Effector CD4-positive, alpha-beta T cell (primary cell): Measurements from ENCODE around the gene LGALS14.
"Not testable (repeated sequence)": the region's sequence is repeated elsewhere in the genome, so short reads cannot be mapped to it uniquely, and the experiment has no call there.

Experiments used
- DNase-seq: peaks from one replicate; pipeline ENCODE4 v3.0.0-alpha.2; 2020

Gene LGALS14

DNA sequence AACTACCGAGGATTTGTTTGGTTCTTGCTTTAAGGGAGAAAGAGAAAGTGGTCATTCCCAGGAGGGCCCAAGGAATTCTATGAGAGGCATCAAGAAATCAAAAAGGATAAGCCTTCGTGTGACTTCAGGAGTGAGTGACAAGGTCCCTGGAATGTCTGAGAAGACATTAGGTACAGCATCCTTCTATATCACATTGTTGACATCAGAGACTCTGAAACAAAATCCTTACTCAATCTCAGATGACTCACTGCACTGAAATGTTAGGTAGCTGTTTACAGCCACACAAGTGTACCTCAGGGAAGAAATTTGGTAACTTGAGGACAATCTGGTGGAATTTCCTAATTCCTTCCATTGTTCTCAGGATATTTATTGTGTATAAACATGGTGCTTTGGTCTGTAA is 7.9 kb upstream of the LGALS14 start:
- no peak for DNase-seq

DNA sequence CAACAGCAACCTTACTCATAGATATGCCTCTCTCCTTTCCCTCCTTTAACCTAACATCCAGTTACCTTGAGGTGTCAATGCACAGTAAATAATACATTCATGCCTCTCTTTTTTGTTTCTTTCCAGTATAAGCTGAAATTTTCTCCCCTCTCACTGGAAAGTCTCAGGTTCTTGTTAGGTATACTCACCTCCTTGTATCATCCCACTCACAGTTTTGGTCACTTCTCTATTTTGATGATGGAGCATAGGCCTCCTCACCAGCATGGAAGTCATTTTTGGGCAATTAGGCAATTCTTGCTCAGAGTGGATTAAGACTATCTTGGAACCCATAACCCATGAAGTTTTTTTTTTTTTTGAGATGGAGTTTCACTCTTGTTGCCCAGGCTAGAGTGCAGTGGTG is 5.7 kb upstream of the LGALS14 start:
- DNase-seq = no peak

GRCh38 chr19:39701291-39701690 is 3.0 kb upstream of the LGALS14 start:
- DNase-seq = no peak

GRCh38 chr19:39705578-39706188 is 1.4 kb downstream of the LGALS14 start:
- DNase-seq = no peak

- no peak for DNase-seq
These were observed 4.3 kb downstream of the LGALS14 start for GRCh38 chr19:39708594-39708993.

DNA sequence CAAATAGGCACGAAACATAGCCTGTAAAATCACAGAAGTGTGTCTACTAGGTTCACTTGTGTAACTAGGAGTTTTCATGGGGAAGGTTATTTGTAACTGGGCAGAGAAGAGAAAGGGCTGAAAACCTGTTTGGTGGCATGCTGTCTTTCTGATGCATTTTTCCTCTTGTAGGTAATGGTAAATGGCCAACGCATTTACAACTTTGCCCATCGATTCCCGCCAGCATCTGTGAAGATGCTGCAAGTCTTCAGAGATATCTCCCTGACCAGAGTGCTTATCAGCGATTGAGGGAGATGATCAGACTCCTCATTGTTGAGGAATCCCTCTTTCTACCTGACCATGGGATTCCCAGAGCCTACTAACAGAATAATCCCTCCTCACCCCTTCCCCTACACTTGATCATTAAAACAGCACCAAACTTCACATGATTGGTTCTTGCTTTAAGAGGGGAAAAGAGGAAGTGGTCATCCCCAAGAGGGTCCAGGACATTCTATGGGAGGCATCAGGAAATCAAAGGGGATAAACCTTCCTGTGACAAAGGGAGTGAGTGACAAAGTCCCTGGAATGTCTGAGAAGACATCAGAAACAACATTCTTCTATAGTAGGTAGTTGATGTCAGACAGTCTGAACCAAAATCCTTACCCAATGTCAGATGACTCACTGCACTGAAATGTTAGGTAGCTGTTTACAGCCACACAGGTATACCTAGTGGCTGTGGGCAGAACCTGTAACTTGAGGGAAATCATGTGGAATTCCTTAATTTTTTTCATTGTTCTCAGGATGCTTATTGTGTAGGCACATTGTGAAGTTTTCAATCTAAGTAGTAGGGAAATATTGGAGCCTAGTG is 5.0 kb downstream of the LGALS14 start:
- no peak for DNase-seq

- DNase-seq = no peak
These were observed 6.1 kb downstream of the LGALS14 start for GRCh38 chr19:39710333-39710890.

DNA sequence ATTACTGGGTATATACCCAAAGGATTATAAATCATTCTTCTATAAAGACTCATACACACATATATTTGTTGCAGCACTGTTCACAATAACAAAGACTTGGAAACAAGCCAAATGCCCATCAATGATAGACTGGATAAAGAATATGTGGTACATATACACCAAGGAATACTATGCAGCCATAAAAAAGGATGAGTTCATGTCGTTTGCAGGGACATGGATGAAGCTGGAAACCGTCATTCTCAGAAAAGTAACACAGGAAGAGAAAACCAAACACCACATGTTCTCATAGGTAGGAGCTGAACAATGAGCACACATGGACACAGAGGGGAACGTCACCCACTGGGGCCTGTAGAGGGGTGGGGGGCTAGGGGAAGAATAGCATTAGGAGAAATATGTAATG is 15.9 kb downstream of the LGALS14 start:
- DNase-seq = not testable (repeated sequence)

GRCh38 chr19:39725995-39726394 is 21.7 kb downstream of the LGALS14 start:
- no peak for DNase-seq

DNA sequence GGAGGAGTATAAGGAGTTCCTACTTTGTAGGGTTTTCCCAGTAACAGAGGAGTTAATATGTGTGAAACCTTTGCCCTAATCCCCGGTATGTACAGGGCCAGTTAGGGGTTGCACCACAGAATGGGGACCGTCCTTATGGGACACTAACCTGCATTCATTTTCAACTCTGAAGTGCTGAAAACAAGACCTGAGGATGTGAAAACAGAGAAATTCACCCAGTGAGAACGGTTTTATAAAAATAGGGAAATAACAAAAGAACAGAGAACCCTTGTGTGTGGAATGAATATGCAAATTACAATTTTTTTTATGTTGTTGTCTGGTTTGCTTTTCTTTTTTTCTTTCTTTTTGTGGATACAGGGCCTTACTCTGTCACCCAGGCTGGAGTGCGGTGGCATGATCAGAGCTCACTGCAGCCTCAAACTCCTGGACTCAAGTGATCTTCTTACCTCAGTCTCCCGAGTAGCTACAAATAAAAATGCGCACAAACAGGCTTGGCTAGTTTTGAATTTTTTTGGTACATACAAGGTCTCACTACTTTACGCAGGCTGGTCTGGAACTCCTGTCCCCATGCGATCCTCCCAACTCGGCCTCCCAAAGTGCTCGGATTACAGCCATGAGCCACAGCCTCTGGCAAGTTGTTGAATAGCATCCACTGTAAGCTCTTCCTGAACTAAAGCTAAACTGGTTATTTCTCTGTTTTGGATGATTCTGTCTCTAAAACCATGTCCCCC is 23.0 kb downstream of the LGALS14 start:
- no peak for DNase-seq

GRCh38 chr19:39728040-39728439 is 23.8 kb downstream of the LGALS14 start:
- no peak for DNase-seq

- no peak for DNase-seq
These were observed 25.3 kb downstream of the LGALS14 start for GRCh38 chr19:39729594-39729993.

DNA sequence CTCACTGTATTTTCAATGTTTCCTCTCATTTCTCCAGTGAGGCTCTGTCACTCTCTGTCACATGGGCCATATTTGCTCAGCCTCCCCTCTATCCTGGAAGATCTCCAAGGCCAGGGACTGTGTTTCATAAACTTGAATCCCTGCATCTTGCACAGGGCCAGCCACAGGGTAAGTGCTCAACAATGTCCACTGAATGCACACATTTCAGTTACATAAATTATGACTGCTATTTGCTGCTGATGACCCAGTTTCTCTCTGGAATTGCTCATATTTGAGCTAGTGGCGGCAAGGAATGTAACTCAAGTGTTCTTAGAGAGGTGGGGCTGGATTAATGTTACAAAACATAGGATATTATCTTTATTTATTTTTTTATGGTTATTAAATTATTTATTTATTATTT is 27.4 kb downstream of the LGALS14 start:
- no peak for DNase-seq

- no peak for DNase-seq
These were observed 29.6 kb downstream of the LGALS14 start for GRCh38 chr19:39733841-39734240.

DNA sequence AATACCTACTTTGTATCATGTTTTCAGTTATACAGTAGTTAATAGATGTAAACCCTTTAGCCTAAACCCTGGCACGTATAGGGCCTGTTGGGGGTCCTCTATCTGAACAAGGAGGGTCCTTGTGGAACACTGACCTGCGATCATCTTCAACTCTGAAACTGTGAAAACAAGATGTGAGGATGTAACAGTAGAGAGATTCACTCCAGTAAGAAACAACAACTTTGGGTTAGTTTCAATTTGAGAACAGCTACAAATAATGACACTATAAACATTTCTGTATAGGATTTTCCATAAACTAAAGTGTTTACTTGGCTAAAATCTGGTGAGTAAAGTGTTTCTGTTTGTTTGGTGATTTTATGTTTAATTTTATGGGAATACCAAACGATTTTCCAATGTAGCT is 31.4 kb downstream of the LGALS14 start:
- DNase-seq = no peak

GRCh38 chr19:39736088-39736487 is 31.8 kb downstream of the LGALS14 start:
- no peak for DNase-seq

- no peak for DNase-seq
These were observed 33.1 kb downstream of the LGALS14 start for GRCh38 chr19:39737351-39737750.

- no peak for DNase-seq
These were observed 33.6 kb downstream of the LGALS14 start, which contains the start of gene CLC for GRCh38 chr19:39737891-39738290. TSS of gene CLC (minus strand) at chr19:39738029. CDS start at chr19:39737952, 77 bp downstream.

GRCh38 chr19:39738814-39739213 is 34.5 kb downstream of the LGALS14 start:
- no peak for DNase-seq

- DNase-seq = no peak
These were observed 36.1 kb downstream of the LGALS14 start for GRCh38 chr19:39740395-39740794.

DNA sequence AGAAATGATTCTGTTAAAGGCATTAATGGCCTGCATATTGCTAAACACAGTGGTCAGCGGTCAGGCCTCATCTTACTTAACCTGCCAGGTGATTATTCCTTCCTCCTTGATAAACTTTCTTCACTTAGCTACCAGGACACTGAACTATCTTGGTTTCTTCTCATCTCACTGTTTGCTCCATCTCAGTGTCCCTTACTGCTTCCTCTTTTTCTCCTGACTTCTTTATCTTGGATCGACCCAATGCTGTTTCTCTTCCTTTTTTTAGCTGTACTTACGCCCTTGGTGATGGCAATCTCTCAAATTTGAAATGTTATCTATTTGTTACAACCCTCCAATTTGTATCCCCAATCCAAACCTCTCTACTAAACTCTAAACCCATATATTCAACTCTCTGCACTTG is 41.4 kb downstream of the LGALS14 start:
- no peak for DNase-seq

DNA sequence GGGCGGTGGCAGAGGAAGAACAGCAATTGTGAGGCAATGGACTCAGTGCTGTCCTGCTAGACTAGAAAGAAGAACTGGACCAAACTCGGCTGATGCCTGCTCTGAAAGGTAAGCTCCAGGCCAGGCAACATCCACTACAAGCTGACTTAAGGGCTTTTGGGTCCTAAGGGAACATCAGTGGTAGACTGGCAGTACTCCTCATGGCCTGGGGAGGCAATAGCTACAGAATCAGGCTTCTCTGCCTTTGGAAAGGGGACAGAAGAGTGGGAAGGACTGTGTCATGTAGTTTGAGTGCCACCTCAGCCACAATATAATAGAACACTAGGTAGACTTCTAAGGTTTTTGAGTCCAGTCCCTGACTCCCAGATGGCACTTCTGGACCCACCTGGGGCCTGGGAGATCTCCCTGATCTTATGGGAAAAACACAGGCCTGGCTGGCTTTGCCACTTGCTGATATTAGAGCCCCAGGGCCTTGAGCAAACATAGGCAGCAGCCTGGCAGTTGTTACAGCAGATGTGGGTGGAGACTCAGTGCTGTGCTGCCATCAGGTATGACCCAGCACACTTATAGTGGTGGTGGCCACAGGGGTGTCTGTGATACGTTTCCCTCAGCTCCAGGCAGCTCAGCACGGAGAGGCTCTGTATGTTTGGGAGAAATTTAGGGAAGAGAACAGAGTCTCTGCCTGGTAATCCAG is 42.7 kb downstream of the LGALS14 start:
- DNase-seq = no peak

GRCh38 chr19:39749981-39750380 is 45.7 kb downstream of the LGALS14 start:
- DNase-seq = no peak
